Lung (tissue), 12 donors: Measurements from ENCODE around the gene DST. TPM values are rescaled to one million over a fixed set of nuclear protein-coding genes. Genes with fewer than 3 reads are reported as not detected.

ENCODE experiments used
- ATAC-seq: fragments of 200-7000 bp; cut with Tn5 transposase; one replicate; pipeline ENCODE4 v1.9.1; 2020; ENCODE audit warnings: moderate number of reproducible peaks; ENCODE audit not compliant: insufficient read depth, low FRiP score
- DNase-seq, 3 donors: peaks; one replicate each; pipeline ENCODE4 v3.0.0-alpha.2; 2013 to 2017
- H3K27ac ChIP-seq, 2 donors: one replicate each; pipeline ENCODE4 v1.5.1; 2013; ENCODE audit warnings: mild to moderate bottlenecking in 2 of 2, moderate library complexity in 2 of 2, control low read depth in 1 of 2, inconsistent platforms in 1 of 2, low read depth in 1 of 2, low read length in 1 of 2
- H3K27me3 ChIP-seq, 3 donors: one replicate each; pipeline ENCODE4 v1.5.1; 2013; ENCODE audit warnings: low read length in 2 of 3; ENCODE audit not compliant: control insufficient read depth in 3 of 3, insufficient read depth in 3 of 3
- H3K36me3 ChIP-seq, 4 donors: one replicate each; pipeline ENCODE4 v1.5.1; 2013; ENCODE audit warnings: low read length in 4 of 4, mild to moderate bottlenecking in 1 of 4, moderate library complexity in 1 of 4; ENCODE audit not compliant: control insufficient read depth in 4 of 4, insufficient read depth in 4 of 4
- H3K4me1 ChIP-seq, 5 donors: one replicate each; pipeline ENCODE4 v1.5.1; 2013; ENCODE audit warnings: low read length in 5 of 5, mild to moderate bottlenecking in 2 of 5, moderate library complexity in 1 of 5; ENCODE audit not compliant: control insufficient read depth in 5 of 5, insufficient read depth in 5 of 5
- H3K4me3 ChIP-seq: one replicate; pipeline ENCODE4 v1.5.1; 2013; ENCODE audit warnings: mild to moderate bottlenecking, control low read depth, moderate library complexity
- H3K9ac ChIP-seq, 2 donors: one replicate each; pipeline ENCODE4 v1.5.1; 2013; ENCODE audit warnings: low read length in 2 of 2, control low read depth in 1 of 2; ENCODE audit not compliant: insufficient read depth in 1 of 2
- H3K9me3 ChIP-seq, 4 donors: one replicate each; pipeline ENCODE4 v1.5.1; 2013; ENCODE audit warnings: low read length in 3 of 4, mild to moderate bottlenecking in 1 of 4, moderate library complexity in 1 of 4; ENCODE audit not compliant: control insufficient read depth in 4 of 4, insufficient read depth in 3 of 4
- CTCF ChIP-seq: IDR thresholded peaks from 2 replicates; pipeline ENCODE4 v1.5.1; 2012; ENCODE audit warnings: mild to moderate bottlenecking; ENCODE audit errors: control extremely low read depth, extremely low read depth
- WGBS, 2 donors: extraction: QIAGEN DNeasy Blood & Tissue Kit; methylation state at CpG; one replicate each; pipeline ENCODE4 v1.1.7; 2013; 5-methylcytosine and 5-hydroxymethylcytosine counted together
- polyA plus RNA-seq, 2 donors: library from polyadenylated mRNA; stranded (reverse); fragments of 200-250 nt; gene quantifications; one replicate each; pipeline ENCODE4 v1.2.1, GENCODE V29; 2013
- total RNA-seq, 2 donors: library from RNA; depleted of rRNA in 1 of 2; stranded (reverse); fragments of >200 nt in 1 of 2; gene quantifications; one replicate each; pipeline ENCODE4 v1.2.1, GENCODE V29; 2014 to 2021
- donor health status: control.
- donor health status: control.
- donor health status: Bipolar disorder and iron deficiency.
- donor health status: healthy.
- donor health status: DM: yes; HTN: yes; CAD: no.

The DST gene
- total and polyA plus RNA-seq, 4 donors: 40.7 to 835 (median 201) TPM

GRCh38 chr6:56539527-56540105 lies 103.1 kb downstream of the DST start:
- H3K36me3 ChIP-seq: peaks cover 0 to 27% (median 13%) of the 10 kb centered on the region in 4 donors
- H3K27me3 ChIP-seq: no peaks in the 10 kb centered on the region
- H3K4me1 ChIP-seq: peaks cover 1 to 45% (median 19%) of the 10 kb centered on the region in 5 donors
- no peak overlapping the region for H3K4me3 ChIP-seq
- H3K9ac ChIP-seq: peak overlapping the region in 1 of 2 donors; percentile 99
- DNase-seq: peak in 2 of 3 donors; percentile 39 to 67
- peak overlapping the region in 1 of 2 donors; percentile 81 for H3K27ac ChIP-seq
- no peak for ATAC-seq
- no peaks in the 10 kb centered on the region for H3K9me3 ChIP-seq
- TF ChIP-seq CTCF: no peak

GRCh38 chr6:56538851-56539250 lies 103.8 kb downstream of the DST start:
- Histone ChIP-seq H3K27ac (no peak overlapping the region), H3K9me3 (no peaks in the 10 kb centered on the region), H3K4me3 (no peak overlapping the region), H3K4me1 (peaks cover 0 to 41% (median 18%) of the 10 kb centered on the region in 5 donors), H3K36me3 (peaks cover 1 to 32% (median 18%) of the 10 kb centered on the region in 4 donors), H3K27me3 (no peaks in the 10 kb centered on the region), H3K9ac (peak overlapping the region in 1 of 2 donors; percentile 99)
- ATAC-seq (no peak), DNase-seq (peak in 1 of 3 donors; percentile 17)
- TF ChIP-seq CTCF: no peak
- 44 to 68% methylated on average over 2 of the region's 2 CpGs for WGBS, 2 donors

GRCh38 chr6:56537223-56537770 lies 105.4 kb downstream of the DST start:
- Histone ChIP-seq H3K36me3 (peaks cover 1 to 37% (median 22%) of the 10 kb centered on the region in 4 donors), H3K27ac (no peak overlapping the region)

More at GRCh38 chr6:56537223-56537770, 105.4 kb downstream of the DST start:
- DNase-seq (peak in 1 of 3 donors; percentile 29), ATAC-seq (no peak)
- Histone ChIP-seq H3K9ac (peak overlapping the region in 1 of 2 donors; percentile 99), H3K9me3 (no peaks in the 10 kb centered on the region), H3K4me3 (no peak overlapping the region), H3K27me3 (no peaks in the 10 kb centered on the region), H3K4me1 (peaks cover 0 to 32% (median 25%) of the 10 kb centered on the region in 5 donors)
- TF ChIP-seq CTCF: no peak
